Measurements from ENCODE around the gene FAM222B. TPM values are rescaled to one million over a fixed set of nuclear protein-coding genes. Genes with fewer than 3 reads are reported as not detected.
"Not testable (repeated sequence)": the region's sequence is repeated elsewhere in the genome, so short reads cannot be mapped to it uniquely, and the experiment has no call there.

Gene FAM222B
- total RNA-seq, 1 donor: 19.1 TPM

DNA sequence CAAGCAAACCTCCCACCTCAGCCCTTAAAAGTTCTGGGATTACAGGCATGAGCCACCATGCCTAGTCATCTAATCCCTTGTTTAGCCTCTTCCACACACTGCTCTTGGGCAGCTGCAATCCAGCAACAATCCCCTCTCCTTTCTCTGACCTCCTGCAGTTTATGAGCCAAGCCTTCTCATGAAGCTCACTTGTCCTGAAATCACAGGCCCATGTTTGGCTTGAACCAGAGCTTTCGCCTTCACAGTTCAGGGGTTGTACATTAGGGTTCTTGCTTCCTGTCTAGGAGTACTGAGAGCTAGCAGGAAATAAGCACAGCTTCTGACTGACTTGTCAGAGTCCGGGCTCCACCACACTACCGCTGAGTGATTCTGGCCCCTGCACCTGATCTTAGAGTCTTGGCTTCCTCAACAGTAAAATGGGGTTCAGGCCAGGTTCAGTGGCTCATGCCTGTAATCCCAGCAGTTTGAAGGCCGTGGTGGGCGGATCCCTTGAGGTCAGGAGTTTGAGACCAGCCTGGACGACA lies 28.5 kb upstream of the FAM222B start:
- peak in 1 of 3 donors; percentile 40 for DNase-seq (ENCODE audit: low read depth in 2 of 3, low spot score in 2 of 3)

GRCh38 chr17:28867276-28867675 lies 24.7 kb upstream of the FAM222B start:
- DNase-seq (ENCODE audit: low read depth in 2 of 3, low spot score in 2 of 3): no peak

- peak in 2 of 3 donors; percentile 21 to 37 for DNase-seq (ENCODE audit: low read depth in 2 of 3, low spot score in 2 of 3)
Measured at GRCh38 chr17:28865946-28866752, 23.6 kb upstream of the FAM222B start.

DNA sequence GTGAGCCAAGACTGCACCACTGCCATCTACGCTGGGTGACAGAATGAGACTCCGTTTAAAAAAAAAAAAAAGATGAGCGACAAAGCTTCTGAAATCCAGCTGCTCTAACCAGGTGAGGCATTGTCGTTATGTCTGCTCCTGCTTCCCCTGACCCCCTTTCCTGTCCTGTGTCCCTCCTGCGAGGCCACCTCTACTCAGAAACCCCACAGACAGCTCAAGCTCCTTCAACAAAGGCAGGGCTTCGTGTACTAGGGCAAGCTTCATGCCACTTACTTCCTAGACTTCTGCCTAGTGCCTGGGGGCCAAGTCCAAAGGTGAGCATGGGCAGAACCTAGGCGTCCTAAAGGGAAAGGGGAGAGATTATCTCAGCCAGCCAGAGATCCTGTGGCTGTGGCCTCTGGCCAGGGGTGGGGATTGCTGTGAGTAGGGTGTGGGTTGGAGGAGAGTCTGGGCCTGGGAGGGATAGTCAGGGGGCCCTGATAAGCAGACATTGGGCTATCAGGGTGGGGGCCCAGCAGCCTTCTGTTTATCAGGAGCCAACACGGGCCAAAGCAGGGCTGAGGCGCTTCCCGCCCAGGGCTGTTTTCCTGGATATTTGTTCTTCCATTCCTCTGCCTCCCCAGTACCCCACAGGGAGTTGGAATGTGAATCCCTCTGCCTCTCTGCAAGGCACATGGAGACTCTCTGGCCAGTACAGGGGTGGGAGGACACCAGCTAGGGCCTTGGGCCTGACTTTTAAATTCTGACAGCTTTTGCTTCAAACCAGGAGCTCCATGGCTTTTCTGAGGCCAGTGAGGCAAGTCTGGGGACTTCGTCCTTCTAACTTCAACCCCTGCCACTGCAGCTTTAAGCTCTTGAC lies 22.6 kb upstream of the FAM222B start:
- DNase-seq (ENCODE audit: low read depth in 2 of 3, low spot score in 2 of 3): peak in 2 of 3 donors; percentile 21 to 52

- DNase-seq (ENCODE audit: low read depth in 2 of 3, low spot score in 2 of 3): no peak
Measured at GRCh38 chr17:28863953-28864352, 21.4 kb upstream of the FAM222B start.

- no peak for DNase-seq (ENCODE audit: low read depth in 2 of 3, low spot score in 2 of 3)
Measured at GRCh38 chr17:28862561-28862960, 20.0 kb upstream of the FAM222B start.

- no peak for DNase-seq (ENCODE audit: low read depth in 2 of 3, low spot score in 2 of 3)
Measured at GRCh38 chr17:28861393-28862203, 19.0 kb upstream of the FAM222B start.

- DNase-seq (ENCODE audit: low read depth in 2 of 3, low spot score in 2 of 3): no peak
Measured at GRCh38 chr17:28860363-28860808, 17.8 kb upstream of the FAM222B start.

DNA sequence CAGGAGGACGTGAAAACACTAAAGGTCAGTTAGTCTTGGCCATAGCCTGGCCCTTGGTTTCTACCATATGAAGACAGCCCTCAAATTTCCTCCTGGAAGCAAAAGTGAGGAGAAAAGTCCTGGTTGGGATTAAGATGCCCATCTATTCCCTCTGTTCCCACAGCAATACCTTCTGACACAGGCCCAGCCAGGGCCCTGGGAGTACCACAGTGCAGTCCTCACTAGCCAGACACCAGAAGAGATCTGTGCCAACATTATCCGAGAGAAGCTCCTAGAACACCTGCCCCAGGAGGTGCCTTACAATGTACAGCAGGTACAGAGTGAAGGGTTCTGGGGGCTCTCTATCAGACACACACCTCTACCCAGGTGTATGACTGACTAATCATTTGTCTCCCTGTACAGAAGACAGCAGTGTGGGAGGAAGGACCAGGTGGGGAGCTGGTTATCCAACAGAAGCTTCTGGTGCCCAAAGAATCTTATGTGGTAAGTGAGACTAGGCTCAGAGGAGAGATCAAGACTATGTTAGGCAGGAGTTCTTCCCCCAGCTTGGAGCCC lies 16.3 kb upstream of the FAM222B start:
- DNase-seq (ENCODE audit: low read depth in 2 of 3, low spot score in 2 of 3): no peak

DNA sequence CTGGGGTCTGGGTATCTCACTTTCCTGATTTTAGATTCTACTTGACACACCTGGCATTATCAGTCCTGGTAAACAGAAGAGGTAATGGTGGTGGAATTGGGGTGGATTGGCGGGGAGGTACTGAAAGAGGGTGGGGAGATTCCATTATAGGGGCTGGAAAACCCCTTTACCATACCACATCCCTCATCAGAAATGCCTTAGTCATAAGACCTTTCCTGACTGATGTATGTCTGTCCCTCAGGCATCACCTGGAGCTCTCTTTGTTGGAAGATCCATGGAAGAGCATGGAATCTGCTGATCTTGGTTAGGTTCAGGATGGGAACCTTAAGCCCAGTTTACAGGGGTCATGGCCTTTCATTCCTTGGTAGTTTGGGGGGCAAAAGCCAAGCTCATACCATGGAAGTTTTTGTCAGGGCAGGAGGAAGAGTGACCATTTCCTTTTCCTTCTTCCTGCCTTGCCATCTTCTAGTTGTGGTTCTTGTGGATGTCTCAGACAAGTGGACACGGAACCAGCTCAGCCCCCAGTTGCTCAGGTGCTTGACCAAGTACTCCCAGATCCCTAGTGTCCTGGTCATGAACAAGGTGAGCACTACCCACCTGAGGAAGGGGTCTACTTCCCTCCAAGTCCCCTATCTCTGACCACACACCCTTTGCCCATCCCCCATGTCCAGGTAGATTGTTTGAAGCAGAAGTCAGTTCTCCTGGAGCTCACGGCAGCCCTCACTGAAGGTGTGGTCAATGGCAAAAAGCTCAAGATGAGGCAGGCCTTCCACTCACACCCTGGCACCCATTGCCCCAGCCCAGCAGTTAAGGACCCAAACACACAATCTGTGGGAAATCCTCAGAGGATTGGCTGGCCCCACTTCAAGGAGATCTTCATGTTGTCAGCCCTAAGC lies 15.6 kb upstream of the FAM222B start:
- DNase-seq (ENCODE audit: low read depth in 2 of 3, low spot score in 2 of 3): no peak

DNA sequence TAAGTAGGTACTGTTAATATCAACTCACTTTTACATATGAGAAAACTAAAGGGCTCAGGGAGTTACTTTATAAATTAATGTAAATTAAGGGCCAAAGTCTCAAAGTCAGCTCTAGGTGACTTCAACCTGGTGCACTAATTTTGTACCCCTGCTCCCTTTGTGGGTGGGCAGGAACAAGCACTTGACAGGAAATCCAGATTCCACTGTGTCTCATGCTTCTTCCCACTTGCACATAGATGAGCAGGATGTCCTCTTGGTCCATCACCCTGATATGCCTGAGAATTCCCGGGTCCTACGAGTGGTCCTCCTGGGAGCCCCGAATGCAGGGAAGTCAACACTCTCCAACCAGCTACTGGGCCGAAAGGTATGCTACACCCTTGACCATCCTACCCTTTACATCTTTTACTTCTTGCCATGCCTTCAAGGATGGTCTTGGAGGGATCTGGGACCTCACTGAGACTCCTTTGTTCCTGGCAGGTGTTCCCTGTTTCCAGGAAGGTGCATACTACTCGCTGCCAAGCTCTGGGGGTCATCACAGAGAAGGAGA lies 13.5 kb upstream of the FAM222B start:
- DNase-seq (ENCODE audit: low read depth in 2 of 3, low spot score in 2 of 3): no peak

DNA sequence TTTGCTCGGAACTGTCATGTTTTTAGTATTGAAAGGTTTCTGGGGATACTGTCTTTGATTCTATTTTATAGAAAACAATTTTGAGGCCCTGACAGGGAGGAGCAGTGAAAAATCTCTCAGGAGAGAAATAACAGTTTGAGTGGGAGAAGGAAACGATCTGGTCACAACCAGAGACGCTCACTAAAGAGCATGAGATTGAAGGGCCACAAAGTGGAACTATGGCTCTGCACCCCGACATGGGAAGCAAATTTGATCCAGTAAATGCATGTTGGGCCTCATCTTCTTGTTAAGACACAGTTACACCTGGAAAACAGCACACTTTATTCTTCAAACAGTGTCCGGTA lies 12.7 kb upstream of the FAM222B start:
- no peak for DNase-seq (ENCODE audit: low read depth in 2 of 3, low spot score in 2 of 3)

DNA sequence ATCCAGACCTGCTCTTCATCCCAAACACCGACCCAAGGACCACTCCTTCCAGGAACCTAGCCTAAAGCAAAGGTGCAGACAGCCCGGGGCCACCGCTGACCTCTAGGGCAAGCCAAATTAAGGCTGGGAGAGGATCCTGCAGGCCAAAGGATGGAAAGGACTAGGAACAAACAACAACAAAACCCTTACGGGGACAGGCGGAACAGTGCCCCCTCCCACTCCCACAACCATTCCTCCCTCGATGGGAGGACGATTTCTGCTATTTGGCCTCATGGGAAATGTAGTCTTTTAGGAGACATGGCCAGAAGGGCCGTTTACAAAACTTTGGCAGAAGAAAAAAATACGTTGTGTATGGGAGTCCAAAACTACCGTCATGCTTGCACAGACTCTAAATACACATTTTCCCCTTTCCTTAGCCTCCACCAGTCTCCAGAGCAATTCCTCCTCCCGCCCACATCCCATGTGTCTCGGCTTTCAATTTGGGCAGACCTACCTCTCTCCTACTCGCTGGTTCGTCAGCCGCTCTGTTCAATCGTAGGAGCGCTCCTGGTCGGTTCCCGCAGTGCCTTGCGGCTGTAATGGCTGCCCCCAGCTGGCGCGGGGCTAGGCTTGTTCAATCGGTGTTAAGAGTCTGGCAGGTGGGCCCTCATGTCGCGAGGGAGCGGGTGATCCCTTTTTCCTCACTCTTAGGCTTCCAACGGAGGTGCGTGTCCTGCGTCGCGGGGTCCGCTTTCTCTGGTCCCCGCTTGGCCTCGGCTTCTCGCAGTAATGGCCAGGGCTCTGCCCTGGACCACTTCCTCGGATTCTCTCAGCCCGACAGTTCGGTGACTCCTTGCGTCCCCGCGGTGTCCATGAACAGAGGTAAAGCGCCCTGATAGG lies 12.1 kb upstream of the FAM222B start, which contains the start of gene ERAL1:
ERAL1 (plus strand) TSS at position 560 of the 879 bp plus-strand sequence; CDS start at position 579, 19 bp downstream.
- peak; percentile 61 to 85 (median 81) for DNase-seq (ENCODE audit: low read depth in 2 of 3, low spot score in 2 of 3)

DNA sequence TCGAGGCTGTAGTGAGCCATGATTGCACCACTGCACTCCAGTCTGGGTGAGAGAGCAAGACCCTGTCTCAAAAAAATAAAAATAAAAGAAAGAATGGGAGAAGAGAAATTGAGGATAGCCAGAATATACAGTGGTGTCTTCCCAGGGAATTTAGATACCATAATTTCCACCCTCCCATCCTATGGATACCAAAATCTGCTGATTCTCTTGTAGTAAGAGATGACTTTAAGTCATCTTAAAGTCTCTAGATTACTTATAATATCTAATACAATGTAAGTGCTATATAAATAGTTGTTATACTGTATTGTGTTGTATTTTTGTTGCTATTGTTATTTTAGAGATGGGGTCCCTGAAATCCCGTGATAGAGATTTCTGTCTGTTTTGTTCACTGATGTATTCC lies 10.7 kb upstream of the FAM222B start:
- DNase-seq (ENCODE audit: low read depth in 2 of 3, low spot score in 2 of 3): no peak

DNA sequence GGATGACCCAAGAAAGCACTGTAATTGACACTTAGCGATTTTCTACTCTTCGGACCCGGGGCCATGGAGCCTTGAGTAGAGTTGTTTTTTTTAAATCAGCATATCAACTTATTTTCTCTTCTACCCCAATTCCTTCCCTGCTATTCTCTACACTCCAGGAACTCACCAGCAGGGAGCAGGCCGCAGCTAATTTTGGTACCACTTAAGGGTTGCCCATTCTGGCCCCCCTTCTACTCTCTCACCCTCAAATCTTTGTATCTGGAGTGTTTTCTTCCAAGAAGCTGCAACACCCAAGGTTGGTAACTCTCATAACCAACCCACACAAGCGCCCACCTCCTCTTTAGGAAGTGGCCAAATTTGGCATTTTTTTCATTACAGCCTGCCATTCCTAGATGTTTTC lies 6.7 kb upstream of the FAM222B start:
- DNase-seq (ENCODE audit: low read depth in 2 of 3, low spot score in 2 of 3): peak in 2 of 3 donors; percentile 62 to 78

- peak; percentile 16 to 82 (median 56) for DNase-seq (ENCODE audit: low read depth in 2 of 3, low spot score in 2 of 3)
Measured at GRCh38 chr17:28848667-28849066, 6.1 kb upstream of the FAM222B start.

DNA sequence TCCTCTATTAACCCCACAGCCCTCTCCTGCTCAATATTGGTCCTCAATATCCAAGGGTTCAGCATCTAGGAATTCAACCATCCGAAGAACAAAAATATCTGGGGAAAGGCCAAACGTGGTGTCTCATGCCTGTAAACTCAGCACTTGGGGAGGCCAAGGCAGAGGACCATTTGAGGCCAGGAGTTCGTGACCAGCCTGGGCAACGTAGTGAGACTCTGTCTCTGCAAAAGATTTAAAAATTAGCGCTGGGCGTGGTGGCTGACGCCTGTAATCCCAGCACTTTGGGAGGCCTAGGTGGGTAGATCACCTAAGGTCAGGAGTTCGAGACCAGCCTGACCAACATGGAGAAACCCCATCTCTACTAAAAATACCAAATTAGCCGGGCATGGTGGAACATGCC lies 4.1 kb upstream of the FAM222B start:
- not testable (repeated sequence) for DNase-seq (ENCODE audit: low read depth in 2 of 3, low spot score in 2 of 3)

- DNase-seq (ENCODE audit: low read depth in 2 of 3, low spot score in 2 of 3): no peak
Measured at GRCh38 chr17:28846231-28846630, 3.6 kb upstream of the FAM222B start.
